ACHN (cell line): ENCODE measurements around the gene CRYBG3.

Source experiments
- DNase-seq: peaks from one replicate; pipeline ENCODE4 v3.0.0-alpha.2; 2015
- in situ Hi-C: cut with HindIII; loops from 2 replicates; pipeline ENCODE4 v1.10.0; 2017; ENCODE audit warnings: low sequenced_read_pairs, low pct_ligation_motif_present, low pct_unique_long_range_greater_than_20kb

CRYBG3 gene

DNA sequence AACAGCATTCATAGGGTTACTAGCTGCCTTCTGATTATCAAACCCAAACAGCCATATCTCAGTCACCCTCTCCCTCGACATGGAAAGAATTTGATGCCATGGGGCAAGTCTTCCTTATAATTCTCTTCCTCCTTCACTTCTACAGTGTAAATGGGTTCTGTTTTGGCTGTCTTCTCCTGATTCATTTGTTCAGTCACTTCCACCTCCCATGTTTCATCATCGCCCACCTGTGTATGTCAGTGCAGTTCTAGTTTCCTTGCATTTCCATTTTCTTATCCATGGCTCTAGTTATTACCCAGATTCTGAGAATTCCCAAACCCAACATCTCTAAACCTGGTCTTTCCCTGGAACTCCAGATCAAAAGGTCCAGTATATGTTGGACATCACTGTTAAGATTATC, 109.4 kb downstream of the CRYBG3 start:
- DNase-seq: no peak
- in situ Hi-C loops: no loop called here

DNA sequence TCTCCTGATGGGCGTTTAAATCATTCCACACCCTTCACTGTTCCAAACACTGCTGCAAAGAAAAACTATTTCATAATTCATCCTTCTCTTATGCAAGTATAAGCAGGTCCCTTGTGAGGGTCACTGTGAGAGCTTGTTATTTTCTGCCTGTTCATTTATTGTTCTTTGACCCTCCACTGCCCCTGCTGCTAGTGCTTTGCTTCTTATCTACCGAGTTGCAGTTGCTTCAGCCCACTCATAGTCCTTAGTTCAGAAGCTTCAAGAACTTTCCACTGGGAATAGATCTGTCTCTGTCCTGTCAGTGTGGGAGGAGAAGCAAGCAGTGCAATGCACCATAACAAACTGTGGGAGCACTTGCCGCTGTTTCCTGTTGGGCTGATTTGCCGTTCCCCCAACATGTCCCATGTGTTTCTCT, 110.6 kb downstream of the CRYBG3 start:
- in situ Hi-C loops: no loop called here
- DNase-seq: no peak

DNA sequence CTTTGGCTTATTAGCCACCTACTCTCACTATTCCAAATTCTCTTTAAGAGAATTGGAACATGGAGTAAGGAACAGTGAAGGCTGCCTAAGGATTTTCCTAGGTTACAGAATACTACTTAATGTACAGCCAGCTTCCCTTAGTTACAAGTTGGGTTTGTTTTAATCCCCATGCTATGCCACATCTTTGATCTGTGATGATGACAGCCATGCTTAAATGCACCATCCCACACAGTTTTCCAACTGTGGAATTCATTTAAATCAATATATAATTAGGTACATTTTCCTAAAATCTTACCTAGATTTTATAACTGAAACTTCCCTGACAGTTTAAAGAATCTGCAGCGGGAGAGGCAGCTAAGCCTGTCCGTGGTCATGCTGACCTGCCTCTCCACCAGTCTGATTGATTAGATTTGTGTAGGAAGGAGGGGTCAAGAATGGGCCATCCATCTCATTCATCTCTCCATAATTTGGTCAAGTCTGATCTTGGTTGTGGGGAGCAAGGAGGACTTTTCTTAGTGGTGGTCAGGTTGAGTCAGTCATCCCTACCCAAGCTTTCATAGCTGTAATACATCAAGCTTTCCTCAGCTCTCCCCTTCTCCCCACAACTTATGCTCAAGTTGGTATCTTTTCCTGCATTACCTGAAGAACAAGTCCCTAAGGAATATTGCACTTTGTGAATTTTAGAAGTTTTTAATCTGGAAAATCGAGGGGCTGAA, 113.3 kb downstream of the CRYBG3 start:
- in situ Hi-C loops: no loop called here
- no peak for DNase-seq

DNA sequence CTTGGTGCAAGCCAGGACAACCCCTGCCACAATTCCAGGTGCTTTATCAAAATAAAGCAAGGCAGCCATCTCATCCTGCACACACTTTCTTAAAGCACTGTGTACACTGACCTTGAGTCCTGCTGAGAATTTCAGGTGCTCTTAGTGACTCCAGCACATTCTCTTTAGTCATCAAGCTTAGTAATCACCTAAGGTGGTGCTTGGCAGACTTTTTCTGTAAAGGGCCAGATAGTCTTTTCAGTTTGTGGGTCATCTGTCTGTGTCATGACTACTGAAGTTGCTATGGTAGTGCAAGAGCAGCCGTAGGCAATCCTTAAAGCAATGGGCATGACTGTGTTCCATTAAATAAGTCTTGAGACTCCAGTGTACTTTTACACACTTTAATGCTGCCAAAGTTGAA, 114.0 kb downstream of the CRYBG3 start:
- in situ Hi-C loops: no loop called here
- DNase-seq: no peak

DNA sequence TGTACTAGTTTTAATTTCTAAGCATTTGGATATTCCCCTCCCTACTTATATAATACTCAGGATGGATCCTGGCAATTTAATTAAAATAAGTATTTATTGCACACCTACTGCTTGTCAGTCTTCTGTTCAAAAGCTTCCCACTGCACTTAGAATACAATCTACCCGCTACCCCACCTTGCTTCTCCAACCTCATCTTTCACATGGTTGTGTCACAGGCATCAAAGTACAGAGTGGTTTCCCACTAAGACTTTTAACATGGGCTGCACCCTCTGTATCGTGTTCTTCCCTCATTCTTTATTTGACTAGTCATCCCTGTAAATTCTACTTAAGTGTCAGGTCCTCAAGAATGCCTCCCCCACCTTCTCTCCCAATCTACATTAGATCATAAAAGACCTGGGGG, 115.4 kb downstream of the CRYBG3 start:
- no peak for DNase-seq
- in situ Hi-C loops: no loop called here

DNA sequence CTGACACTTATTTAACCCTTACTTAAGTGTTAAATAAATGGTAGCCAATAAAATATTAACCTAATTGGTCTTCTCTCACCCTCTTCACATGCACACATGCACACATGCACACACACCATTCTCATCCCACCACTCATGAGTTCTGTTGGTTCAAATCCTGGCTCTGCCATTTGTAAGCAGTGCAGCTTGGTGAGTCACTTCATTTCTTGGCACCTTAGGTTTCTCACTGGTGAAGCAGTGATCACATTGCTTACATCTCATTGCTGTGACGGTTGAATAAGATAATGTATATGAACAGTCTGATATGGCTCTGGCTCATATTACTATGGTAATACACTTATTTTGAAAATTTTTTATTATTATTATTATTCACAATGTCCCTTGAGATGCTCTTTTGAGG, 116.6 kb downstream of the CRYBG3 start:
- no peak for DNase-seq
- in situ Hi-C loops: no loop called here

DNA sequence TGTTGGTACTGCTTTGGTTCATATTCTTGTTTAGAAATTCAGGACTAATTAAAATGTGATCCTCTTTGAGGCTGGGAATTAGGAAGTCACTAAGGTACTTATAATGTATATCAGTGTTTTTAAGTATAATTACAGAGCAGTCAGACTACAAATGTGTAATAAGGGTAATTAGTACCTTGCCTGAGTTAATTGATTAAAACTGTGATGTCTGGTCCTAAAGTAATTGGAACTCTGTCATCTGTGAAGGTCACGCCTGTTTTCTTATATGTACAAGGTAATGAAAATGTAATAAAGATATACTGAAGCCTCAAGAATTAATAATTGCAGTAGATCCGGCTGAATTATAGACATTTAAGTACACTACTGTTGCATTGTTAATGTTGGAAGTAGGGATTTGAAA, 117.6 kb downstream of the CRYBG3 start:
- no peak for DNase-seq
- in situ Hi-C loops: no loop called here

DNA sequence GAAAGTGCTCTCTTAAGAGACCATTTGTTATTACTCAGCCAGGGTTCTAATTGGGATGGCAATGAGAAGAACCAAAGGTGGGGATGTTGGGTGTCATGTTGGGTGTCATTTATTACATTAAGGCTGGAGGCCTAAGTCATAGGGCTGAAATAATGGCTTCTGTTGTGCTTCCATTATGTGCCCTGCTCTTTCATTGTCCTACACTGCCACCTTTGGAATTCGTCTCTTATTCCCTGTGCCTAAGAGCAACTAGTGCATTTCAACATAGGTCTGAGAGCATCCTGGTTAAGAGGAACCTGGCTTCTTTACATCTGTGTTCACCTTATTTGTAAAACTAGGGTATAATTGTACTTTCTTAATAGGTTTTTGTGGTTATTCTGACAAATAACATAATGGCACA, 118.2 kb downstream of the CRYBG3 start:
- in situ Hi-C loops: no loop called here
- no peak for DNase-seq

DNA sequence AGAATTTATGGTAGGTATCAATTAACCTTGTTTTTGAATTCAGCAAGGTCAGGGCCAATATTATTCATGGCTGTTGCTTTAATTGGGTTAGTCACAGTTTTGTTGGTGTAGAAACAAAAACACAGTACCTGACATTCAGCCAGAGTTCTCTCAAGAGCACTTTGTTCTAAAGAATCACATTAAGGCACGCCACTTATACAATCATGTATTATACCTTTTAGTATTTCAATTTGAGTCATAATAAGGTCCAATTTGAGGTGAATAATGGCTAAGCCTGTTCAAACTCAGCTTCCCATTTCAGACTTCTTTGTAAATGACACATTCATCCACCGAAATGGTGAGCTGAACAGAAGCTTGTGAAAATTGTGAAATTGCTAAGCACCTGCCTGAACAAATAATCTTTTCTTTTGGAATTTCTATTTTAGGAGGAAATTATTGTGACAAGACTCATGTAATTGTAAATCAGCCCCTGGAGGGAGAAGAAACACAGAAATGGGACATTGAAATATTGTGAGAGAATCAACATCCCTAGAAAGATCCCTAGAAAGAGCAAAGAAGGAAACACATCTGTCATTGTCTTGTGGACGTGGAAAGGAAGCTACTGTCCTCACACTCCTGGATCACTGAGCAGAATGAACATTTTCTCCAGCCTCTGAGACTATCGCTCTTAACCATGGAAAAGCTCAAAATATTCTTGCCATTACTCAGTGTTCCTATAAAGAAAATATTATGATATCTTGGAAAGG, 121.2 kb downstream of the CRYBG3 start:
- in situ Hi-C loops: no loop called here

DNA sequence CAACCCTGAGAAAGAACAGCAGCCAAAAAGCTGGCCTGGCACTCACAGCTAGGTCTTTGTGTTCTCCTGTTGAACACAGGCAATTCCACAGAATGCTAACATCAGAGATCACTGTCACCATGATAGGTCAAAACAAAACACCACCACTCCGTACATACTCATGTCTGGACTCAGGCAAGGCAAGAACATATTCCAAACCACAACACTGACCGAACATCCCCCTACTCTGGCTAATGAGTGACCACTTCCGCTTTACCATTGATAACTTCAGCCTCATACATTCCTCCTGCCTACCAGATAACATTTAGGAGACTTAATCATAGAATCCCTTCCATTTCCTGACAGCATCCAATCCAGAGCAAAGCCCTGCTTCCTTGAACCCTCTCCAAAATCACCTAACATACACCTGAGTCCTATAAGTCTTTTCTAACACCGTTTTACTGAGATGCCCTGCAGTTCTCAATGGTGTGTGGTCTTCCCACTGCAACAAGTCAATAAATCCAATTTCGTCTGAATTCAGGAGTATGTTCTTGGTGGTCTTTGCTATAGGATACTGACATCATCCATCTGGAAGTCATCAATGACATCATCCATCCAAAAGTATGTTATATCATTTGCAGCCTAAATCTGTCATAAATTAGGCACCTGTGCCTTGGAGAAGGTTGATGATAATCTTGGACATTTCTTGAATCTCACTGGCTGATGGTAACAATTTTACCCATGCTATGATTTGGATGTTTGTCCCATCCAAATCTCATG, 126.7 kb downstream of the CRYBG3 start:
- in situ Hi-C loops: no loop called here

More for the DNA sequence above, 121.2 kb downstream of the CRYBG3 start:
- no peak for DNase-seq

DNA sequence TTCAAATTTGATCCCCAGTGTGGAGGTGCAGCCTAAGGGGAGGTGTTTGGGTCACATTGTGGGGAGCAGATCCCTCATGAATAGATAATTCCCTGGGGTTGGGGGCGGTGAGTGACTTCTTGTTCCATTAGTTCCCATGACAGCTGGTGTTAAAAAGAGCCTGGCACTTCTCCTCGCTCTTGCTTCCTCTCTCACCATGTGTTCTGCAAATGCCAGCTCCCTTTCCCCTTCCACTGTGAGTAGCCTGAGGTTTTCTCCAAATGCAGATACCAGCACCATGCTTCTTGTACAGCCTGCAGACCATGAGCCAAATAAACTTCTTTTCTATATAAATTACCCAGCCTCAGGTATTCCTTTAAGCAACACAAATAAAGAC, 127.3 kb downstream of the CRYBG3 start:
- DNase-seq: no peak
- in situ Hi-C loops: no loop called here

More for the DNA sequence above, 126.7 kb downstream of the CRYBG3 start:
- no peak for DNase-seq

DNA sequence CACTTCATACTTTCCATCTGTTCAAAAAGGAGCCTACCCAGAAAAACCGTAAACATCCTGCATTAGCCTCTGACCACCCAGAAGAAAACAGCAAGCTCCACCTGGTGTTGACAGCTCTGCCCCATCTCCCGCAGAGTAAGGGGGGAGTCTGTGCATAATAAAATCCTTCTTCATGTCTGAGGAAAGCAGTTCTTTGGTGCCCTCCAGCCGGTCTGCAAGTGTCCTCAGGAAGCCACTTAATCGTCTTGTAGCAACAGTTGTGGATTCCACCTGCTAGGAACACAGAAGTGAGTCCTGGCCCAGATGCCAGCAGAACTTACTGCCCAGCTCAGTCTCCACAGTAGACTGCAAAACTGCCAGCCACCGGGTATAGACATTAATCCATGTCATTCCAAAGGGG, 127.9 kb downstream of the CRYBG3 start:
- in situ Hi-C loops: no loop called here
- no peak for DNase-seq

DNA sequence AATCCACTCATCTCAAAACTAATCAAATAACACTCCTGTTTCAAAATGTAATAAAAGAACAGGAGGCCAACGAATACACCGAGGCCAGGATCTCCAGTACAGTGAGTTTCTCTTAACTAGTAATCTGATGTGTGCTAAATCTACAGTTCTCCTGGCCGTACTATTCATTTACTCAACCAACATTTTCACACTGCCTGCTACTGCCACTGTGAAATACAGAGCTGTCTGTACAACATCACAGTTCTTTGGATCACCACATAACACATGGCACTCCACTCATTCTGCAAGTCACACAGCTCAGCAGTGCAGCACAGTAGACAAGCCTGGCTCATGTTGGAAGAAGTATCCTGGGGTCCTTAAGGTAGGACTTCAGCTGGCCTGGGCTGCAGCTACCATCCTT, 128.5 kb downstream of the CRYBG3 start:
- in situ Hi-C loops: no loop called here
- no peak for DNase-seq

DNA sequence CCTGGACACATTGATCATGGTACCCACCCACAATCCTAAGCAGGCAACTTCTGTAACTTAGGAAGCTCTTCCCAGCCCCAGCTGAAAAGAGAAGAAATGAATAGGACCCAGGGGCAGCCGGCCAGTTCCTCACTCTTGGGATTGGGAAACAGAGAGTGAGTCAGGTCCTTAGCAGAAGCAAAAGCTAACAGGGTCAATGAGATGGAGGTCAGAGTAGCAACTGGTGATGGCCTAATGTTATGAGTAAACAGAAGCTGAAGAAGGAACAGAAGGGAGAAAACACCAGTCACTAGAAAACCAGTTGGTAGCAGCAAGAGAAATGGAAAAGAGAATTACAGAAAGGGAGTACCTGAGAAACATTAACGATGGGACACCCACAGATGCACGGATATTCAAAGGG, 130.5 kb downstream of the CRYBG3 start:
- in situ Hi-C loops: no loop called here
- DNase-seq: no peak

DNA sequence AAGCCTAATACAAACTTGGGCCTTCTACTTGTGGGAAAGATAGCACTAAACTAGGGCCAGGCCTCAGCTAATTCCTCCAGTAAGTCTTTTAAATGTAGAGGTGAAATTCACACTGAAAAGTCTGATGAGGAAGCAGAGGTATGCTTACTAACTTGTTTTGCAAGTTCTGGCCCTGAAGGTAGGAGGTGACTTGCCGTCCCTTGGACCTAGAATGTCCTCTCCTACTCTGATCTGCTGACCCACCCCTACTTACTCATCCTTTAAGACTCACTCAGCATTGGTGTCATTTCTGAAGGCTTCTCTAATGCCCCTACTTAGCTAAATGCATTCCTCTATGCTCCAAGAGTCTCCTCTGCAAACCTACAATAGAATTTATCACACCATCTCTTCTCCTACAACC, 131.1 kb downstream of the CRYBG3 start:
- DNase-seq: no peak
- in situ Hi-C loops: no loop called here

DNA sequence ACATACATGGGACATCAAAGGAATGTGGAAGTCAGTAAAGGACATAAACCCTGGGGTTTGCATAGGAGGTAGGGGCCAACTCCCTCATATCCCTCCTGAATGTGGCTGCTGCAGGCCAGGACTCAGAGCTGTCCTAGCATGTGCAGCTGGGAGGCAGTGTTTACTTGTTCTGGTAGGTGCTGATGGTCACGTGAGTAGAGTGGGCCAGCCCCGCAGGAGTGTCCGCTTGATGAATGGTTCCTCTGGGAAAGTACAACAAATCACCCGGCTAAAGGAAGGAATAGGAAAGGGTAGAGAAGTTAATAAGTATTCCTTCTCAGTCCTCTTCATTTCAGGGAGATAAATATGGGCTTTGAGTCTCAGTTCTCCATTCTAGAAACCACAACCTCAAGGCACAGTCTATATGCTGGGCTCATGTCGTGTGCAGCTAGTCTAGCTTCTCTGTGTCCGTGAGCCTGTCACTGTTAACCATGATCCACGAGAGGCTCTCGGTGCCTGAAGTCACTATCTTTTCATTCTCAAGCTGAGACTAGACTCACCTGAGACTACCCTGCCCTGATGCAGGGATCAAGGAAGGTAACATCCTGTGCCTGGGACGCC, 132.5 kb downstream of the CRYBG3 start:
- in situ Hi-C loops: no loop called here

DNA sequence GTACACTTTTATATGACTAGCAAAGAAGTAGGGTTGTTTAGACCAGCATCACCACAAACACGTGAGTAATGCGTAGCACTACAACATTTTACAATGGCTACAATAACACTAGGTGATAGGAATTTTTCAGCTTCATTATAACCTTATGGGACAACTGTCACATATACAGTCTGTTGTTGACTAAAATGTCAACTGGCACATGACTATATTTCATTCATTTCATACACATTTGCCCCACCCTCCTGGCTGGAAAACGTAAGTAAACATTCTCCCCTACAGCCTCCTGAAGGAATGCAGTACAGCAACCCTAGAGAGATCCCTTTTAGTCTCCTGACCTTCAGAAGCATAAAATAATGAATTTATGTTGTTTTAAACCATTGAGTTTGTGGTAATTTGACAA, 134.2 kb downstream of the CRYBG3 start:
- in situ Hi-C loops: no loop called here
- no peak for DNase-seq

More for the DNA sequence above, 132.5 kb downstream of the CRYBG3 start:
- no peak for DNase-seq

DNA sequence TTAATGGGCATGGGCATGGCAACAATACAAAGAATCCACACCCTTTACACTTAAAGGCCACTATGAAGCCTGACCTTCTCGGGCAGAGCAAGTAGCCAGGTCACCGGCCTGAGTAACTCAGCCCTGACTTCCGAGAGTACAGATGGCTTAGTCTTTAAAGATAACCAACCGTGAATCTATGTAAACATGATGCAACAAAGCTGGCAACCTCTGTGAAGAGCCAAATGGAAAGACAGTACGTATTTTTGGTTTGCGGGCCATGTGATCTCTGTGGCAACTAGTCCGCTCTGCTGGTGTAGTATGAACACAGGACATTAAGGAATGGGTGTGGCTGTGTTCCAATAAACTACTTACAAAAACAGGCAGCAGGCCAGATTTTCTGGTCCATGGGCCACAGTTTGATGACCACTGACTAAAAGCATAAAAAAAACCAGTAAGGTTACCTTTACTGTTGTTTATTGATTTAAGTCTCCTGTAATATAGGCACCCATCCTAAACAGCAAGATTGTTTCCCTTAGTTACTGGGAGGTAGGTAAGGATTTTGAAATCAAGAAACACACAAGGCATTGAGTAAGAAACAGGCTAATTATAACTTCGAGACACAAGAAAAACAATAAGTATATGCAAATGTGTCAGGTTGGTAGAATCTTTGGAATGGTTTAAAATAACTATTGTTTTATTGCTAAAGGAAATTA, 136.0 kb downstream of the CRYBG3 start:
- DNase-seq: no peak
- in situ Hi-C loops: no loop called here

DNA sequence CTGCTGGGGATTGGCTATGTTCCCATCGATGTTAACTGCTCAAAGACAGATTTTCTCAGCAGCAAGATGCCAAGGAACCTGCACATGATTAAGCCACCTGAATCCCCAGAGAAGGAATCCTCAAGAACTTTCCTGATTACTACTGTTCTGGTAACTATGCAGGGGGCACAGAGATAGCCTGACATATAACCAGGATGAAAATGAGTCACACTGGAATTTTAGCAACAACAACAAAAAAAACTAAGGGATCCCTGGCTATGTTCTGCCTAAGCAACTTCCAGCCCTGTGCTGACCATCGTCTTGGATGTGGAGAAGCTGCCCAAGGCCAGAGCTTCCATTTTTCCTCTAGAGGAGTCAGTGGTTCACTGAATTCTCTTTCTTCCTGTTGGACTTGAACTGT, 136.6 kb downstream of the CRYBG3 start:
- DNase-seq: no peak
- in situ Hi-C loops: no loop called here
